ENCODE results near the gene PLPPR1. TPM values are rescaled to one million over a fixed set of nuclear protein-coding genes. Genes with fewer than 3 reads are reported as not detected.

Gene PLPPR1
- total and polyA plus RNA-seq, 2 of the 13 experiments (the other 11 are each of a cell fraction or from before 2014, with no cell fraction given): 16.0 to 84.7 TPM

GRCh38 chr9:101117161-101117560 lies 88.6 kb downstream of the PLPPR1 start:
- ChIA-PET CTCF (ENCODE audit: low intra/inter-chr PET ratio, low total read pairs) (interaction anchor here (4.3 kb wide), 1 partner anchor 194 kb away, joined by 40 read pairs; no protein-coding TSS in a partner anchor), POLR2A (no interaction called here)
- 86% methylated on average over 1 of the region's 1 CpG for WGBS (ENCODE audit: low lambda C conversion rate)
- Histone ChIP-seq H3K27me3 (ENCODE audit: control insufficient read depth in 1 of 2, insufficient read depth in 2 of 2, low read length in 2 of 2) (no peaks in the 10 kb centered on the region), H3K4me3 (replicated peaks in 1 of 3; ENCODE audit: insufficient read depth in 1 of 3, low read depth in 2 of 3, low read length in 3 of 3) (no peak overlapping the region), H3K27ac (ENCODE audit: extremely low read length, insufficient read depth, low read length) (no peak overlapping the region), H3K4me2 (ENCODE audit: low read depth, low read length) (no peak overlapping the region), H3K9ac (ENCODE audit: insufficient read depth, low read depth, low read length) (no peak overlapping the region), H3K79me2 (ENCODE audit: insufficient read depth, low read length) (no peaks in the 10 kb centered on the region), H3K36me3 (replicated peaks in 1 of 2; ENCODE audit: control insufficient read depth in 1 of 2, insufficient read depth in 2 of 2, low read length in 2 of 2) (no peaks in the 10 kb centered on the region), H2AFZ (ENCODE audit: low read length) (no peak overlapping the region), H3K4me1 (ENCODE audit: insufficient read depth, low read length) (no peaks in the 10 kb centered on the region), H3K9me3 (ENCODE audit: low read length) (no peaks in the 10 kb centered on the region), H4K20me1 (ENCODE audit: insufficient read depth, low read length) (no peaks in the 10 kb centered on the region)
- DNase-seq (ENCODE audit: low spot score) (no peak), FAIRE-seq (no peak), ATAC-seq (no peak)
- intact Hi-C loops (cut with micrococcal nuclease; ENCODE audit: unreplicated experiment) (loop anchor here (5.0 to 10.0 kb wide), 5 partner anchors 45 to 512 kb away; partner anchors contain the start of gene PLPPR1), in situ Hi-C loops (cut with HindIII; ENCODE audit: extremely low pct_ligation_motif_present, low pct_unique_long_range_greater_than_20kb) (loop anchor here (5.0 to 10.0 kb wide), 3 partner anchors 115 to 278 kb away; partner anchors contain the start of genes MRPL50 and ZNF189)
- no TSS peak for BruUV-seq (replicated peaks)
- no peak for TF ChIP-seq ZNF704 (CRISPR knock-in tag; IDR thresholded peaks at IDR 0.05; ENCODE audit: borderline replicate concordance)
- no peak for TF ChIP-seq ZNF691 (CRISPR knock-in tag; IDR thresholded peaks at IDR 0.05; ENCODE audit: borderline replicate concordance, low read depth)
- no peak for TF ChIP-seq ZNF780A (CRISPR knock-in tag; IDR thresholded peaks at IDR 0.05)
- no peak for TF ChIP-seq ZNF414 (CRISPR knock-in tag; IDR thresholded peaks at IDR 0.05)
- TF ChIP-seq BHLHE40 (IDR thresholded peaks at IDR 0.05; ENCODE audit: low read length): no peak
- TF ChIP-seq ZNF777 (CRISPR knock-in tag; IDR thresholded peaks at IDR 0.05): no peak
- TF ChIP-seq PATZ1 (CRISPR knock-in tag; IDR thresholded peaks at IDR 0.05): no peak
- TF ChIP-seq RBFOX2 (IDR thresholded peaks at IDR 0.05; ENCODE audit: low read depth, low read length): no peak
- no peak for TF ChIP-seq THAP8 (CRISPR knock-in tag; IDR thresholded peaks at IDR 0.05; ENCODE audit: borderline replicate concordance)
- no peak for TF ChIP-seq ZUFSP (CRISPR knock-in tag; IDR thresholded peaks at IDR 0.05; ENCODE audit: borderline replicate concordance)
- TF ChIP-seq ARNTL (CRISPR knock-in tag; IDR thresholded peaks at IDR 0.05): no peak
- TF ChIP-seq GATAD1 (CRISPR knock-in tag; IDR thresholded peaks at IDR 0.05): no peak
- no peak for TF ChIP-seq ZNF678 (CRISPR knock-in tag; IDR thresholded peaks at IDR 0.05)
